Measurements from ENCODE around the gene FLNC. TPM values are rescaled to one million over a fixed set of nuclear protein-coding genes. Genes with fewer than 3 reads are reported as not detected.

Gene FLNC
- total RNA-seq, 1 experiment from 2014 or later: 128 TPM

DNA sequence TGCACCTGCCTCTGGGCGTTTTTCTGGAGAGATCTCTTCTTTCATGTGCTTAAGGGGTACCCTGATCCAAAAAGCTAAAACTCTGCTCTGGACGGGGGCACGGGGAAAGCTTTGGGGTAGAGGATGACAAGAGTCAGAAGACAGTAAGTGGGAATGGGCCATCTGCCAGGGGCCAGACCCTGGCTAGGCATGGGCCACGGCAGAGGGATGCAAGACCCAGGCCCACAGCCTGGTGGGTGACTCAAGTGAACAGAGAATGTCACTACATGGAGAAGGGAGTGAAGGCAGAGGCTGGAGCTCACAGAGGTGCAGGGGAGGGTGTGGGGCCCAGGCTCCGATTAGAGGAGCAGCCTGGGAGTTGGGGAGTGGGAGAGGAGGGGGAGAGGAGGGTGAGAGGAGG is 15.3 kb downstream of the FLNC start:
- Mint-ChIP-seq H3K27me3 (ENCODE audit: insufficient read depth, unreplicated experiment) (no peaks in the 10 kb centered on the region), H3K27ac (ENCODE audit: unreplicated experiment) (no peak overlapping the region), H3K4me1 (ENCODE audit: low read depth, unreplicated experiment) (no peaks in the 10 kb centered on the region), H3K9me3 (ENCODE audit: unreplicated experiment) (no peaks in the 10 kb centered on the region), H3K36me3 (ENCODE audit: insufficient read depth, unreplicated experiment) (peaks cover 48% of the 10 kb centered on the region), H3K4me3 (ENCODE audit: unreplicated experiment) (no peak overlapping the region)
- Histone ChIP-seq H3K27me3 (replicated peaks; ENCODE audit: control insufficient read depth, insufficient read depth, low read length) (no peaks in the 10 kb centered on the region), H3K36me3 (ENCODE audit: control insufficient read depth, insufficient read depth, low read length) (no peaks in the 10 kb centered on the region; the same call in 1 of the 2 replicates), H3K9me3 (no peaks in the 10 kb centered on the region), H3K4me3 (ENCODE audit: low read depth, low read length) (no peak overlapping the region), H3K4me1 (no peaks in the 10 kb centered on the region)
- no peak for DNase-seq
- no TSS peak for BruUV-seq (replicated peaks)
- TF ChIP-seq, protein P1, sequence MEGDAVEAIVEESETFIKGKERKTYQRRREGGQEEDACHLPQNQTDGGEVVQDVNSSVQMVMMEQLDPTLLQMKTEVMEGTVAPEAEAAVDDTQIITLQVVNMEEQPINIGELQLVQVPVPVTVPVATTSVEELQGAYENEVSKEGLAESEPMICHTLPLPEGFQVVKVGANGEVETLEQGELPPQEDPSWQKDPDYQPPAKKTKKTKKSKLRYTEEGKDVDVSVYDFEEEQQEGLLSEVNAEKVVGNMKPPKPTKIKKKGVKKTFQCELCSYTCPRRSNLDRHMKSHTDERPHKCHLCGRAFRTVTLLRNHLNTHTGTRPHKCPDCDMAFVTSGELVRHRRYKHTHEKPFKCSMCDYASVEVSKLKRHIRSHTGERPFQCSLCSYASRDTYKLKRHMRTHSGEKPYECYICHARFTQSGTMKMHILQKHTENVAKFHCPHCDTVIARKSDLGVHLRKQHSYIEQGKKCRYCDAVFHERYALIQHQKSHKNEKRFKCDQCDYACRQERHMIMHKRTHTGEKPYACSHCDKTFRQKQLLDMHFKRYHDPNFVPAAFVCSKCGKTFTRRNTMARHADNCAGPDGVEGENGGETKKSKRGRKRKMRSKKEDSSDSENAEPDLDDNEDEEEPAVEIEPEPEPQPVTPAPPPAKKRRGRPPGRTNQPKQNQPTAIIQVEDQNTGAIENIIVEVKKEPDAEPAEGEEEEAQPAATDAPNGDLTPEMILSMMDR (IDR thresholded peaks at IDR 0.05; ENCODE audit: insufficient read depth in 1 of 2, low read depth in 1 of 2, low read length in 1 of 2, severe bottlenecking in 1 of 2, unreplicated experiment in 1 of 2): no peak
- CTCF ChIA-PET: no interaction called here
- intact Hi-C loops (cut with micrococcal nuclease; ENCODE audit: unreplicated experiment): no loop called here
- POLR2A ChIA-PET: no interaction called here

DNA sequence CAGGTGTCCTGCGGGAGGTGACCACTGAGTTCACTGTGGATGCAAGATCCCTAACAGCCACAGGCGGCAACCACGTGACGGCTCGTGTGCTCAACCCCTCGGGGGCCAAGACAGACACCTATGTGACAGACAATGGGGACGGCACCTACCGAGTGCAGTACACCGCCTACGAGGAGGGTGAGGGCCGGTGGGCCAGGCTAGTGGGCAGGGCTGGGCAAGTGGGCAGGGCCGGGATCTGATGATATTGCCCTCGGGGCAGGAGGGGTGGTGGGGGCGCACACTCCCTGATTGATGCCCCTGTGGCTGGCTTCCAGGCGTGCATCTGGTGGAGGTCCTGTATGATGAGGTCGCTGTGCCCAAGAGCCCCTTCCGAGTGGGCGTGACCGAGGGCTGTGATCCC is 15.8 kb downstream of the FLNC start:
- intact Hi-C loops (cut with micrococcal nuclease; ENCODE audit: unreplicated experiment): no loop called here
- Mint-ChIP-seq H3K27ac (ENCODE audit: unreplicated experiment) (no peak overlapping the region), H3K4me3 (ENCODE audit: unreplicated experiment) (no peak overlapping the region), H3K9me3 (ENCODE audit: unreplicated experiment) (no peaks in the 10 kb centered on the region), H3K27me3 (ENCODE audit: insufficient read depth, unreplicated experiment) (no peaks in the 10 kb centered on the region), H3K36me3 (ENCODE audit: insufficient read depth, unreplicated experiment) (peaks cover 49% of the 10 kb centered on the region), H3K4me1 (ENCODE audit: low read depth, unreplicated experiment) (no peaks in the 10 kb centered on the region)
- H3K36me3 ChIP-seq (ENCODE audit: control insufficient read depth, insufficient read depth, low read length): no peaks in the 10 kb centered on the region; the same call in 1 of the 2 replicates
- ChIA-PET POLR2A (no interaction called here), CTCF (no interaction called here)
- H3K27me3 ChIP-seq (replicated peaks; ENCODE audit: control insufficient read depth, insufficient read depth, low read length): no peaks in the 10 kb centered on the region
- DNase-seq: no peak
- no peaks in the 10 kb centered on the region for H3K4me1 ChIP-seq
- H3K9me3 ChIP-seq: no peaks in the 10 kb centered on the region
- TF ChIP-seq, protein P1 (IDR thresholded peaks at IDR 0.05; ENCODE audit: insufficient read depth in 1 of 2, low read depth in 1 of 2, low read length in 1 of 2, severe bottlenecking in 1 of 2, unreplicated experiment in 1 of 2): no peak
- no peak overlapping the region for H3K4me3 ChIP-seq (ENCODE audit: low read depth, low read length)
- BruUV-seq (replicated peaks): no TSS peak

DNA sequence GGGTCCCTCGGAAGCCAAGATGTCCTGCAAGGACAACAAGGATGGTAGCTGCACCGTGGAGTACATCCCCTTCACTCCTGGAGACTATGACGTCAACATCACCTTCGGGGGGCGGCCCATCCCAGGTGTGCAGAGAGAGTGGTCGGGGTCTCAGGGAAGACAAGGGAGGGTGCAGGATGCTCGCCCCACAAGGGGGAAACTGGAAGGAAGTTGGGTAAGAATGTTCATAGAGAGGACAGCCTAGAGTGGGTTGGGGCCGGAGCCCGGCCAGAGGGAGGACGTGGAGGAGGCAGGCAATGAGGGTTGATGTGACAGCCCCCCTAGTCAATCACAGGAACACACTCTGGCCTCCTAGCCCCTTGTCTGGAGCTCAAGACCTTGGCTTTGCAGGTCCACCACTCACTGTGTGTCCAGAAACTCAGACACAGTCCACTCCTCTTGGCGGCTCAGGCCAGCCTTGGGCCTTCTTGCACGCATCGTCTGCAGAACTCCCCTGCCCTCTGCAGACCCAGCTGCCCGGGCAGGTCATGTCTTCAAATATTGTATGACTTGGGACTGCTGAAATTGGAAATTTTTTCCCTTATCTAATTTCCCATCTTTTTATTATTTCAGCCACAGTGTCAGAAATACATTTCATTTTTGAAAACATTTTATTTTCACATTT is 16.7 kb downstream of the FLNC start:
- no peak overlapping the region for H3K27ac Mint-ChIP-seq (ENCODE audit: unreplicated experiment)
- no peaks in the 10 kb centered on the region for H3K9me3 Mint-ChIP-seq (ENCODE audit: unreplicated experiment)
- CTCF ChIA-PET: interaction anchor here (0.6 kb wide), 1 partner anchor 18 kb away, joined by 3 read pairs; no protein-coding TSS in a partner anchor

More for the DNA sequence above, 16.7 kb downstream of the FLNC start:
- intact Hi-C loops (cut with micrococcal nuclease; ENCODE audit: unreplicated experiment): no loop called here
- H3K4me1 Mint-ChIP-seq (ENCODE audit: low read depth, unreplicated experiment): no peaks in the 10 kb centered on the region
- H3K36me3 ChIP-seq (ENCODE audit: control insufficient read depth, insufficient read depth, low read length): no peaks in the 10 kb centered on the region; the same call in 1 of the 2 replicates
- H3K9me3 ChIP-seq: no peaks in the 10 kb centered on the region
- H3K27me3 ChIP-seq (replicated peaks; ENCODE audit: control insufficient read depth, insufficient read depth, low read length): no peaks in the 10 kb centered on the region
- H3K4me3 ChIP-seq (ENCODE audit: low read depth, low read length): no peak overlapping the region
- DNase-seq: no peak
- no TSS peak for BruUV-seq (replicated peaks)
- H3K4me1 ChIP-seq: no peaks in the 10 kb centered on the region
- H3K27me3 Mint-ChIP-seq (ENCODE audit: insufficient read depth, unreplicated experiment): no peaks in the 10 kb centered on the region
- POLR2A ChIA-PET: interaction anchor here (0.6 kb wide), 1 partner anchor 23 kb away, joined by 3 read pairs; no protein-coding TSS in a partner anchor
- H3K4me3 Mint-ChIP-seq (ENCODE audit: unreplicated experiment): no peak overlapping the region
- peaks cover 48% of the 10 kb centered on the region for H3K36me3 Mint-ChIP-seq (ENCODE audit: insufficient read depth, unreplicated experiment)
- TF ChIP-seq, protein P1 (IDR thresholded peaks at IDR 0.05; ENCODE audit: insufficient read depth in 1 of 2, low read depth in 1 of 2, low read length in 1 of 2, severe bottlenecking in 1 of 2, unreplicated experiment in 1 of 2): no peak

Measured in Caco-2 (cell line).